ENCODE results near the gene BMP7. TPM values are rescaled to one million over a fixed set of nuclear protein-coding genes. Genes with fewer than 3 reads are reported as not detected.

BMP7 gene
- total RNA-seq, 1 donor from 2014 or later, result not detected

DNA sequence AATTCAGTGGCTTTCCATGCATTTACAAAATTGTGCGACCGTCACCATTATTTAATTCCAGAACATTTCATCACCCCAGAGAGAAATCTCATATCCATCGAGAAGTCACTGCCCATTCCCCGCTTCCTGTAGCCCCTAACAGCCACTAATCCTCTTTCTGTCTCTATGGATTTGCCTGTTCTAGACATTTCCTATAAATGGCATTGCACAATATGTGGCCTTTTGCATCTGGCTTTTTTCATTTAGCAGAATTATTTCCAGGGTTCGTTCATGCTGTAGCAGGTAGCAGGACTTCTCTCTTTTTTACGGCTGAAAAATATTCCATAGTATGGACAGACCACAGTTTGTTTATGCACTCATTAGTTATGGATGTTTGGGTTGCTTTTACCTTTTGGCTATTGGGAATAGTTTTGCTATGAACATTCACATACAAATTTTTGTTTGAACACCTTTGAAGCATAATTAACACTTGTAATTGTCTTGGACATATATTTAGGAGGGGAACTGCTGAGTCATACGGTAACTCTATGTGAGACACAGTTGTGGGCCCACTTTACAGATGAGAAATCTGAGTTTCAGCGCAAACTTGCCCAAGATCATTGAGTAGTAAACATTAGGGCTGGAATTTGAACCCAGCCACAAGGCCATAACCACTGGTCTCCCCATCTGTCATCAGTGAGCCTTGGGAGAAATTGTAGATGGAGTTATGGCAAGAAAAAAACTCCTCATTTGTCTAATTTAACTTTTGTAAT, 126.9 kb downstream of the BMP7 start:
- no peak overlapping the region for H3K27ac Mint-ChIP-seq
- POLR2A ChIA-PET, result no interaction called here
- intact Hi-C loops (cut with micrococcal nuclease), result no loop called here
- TF ChIP-seq, protein P1, sequence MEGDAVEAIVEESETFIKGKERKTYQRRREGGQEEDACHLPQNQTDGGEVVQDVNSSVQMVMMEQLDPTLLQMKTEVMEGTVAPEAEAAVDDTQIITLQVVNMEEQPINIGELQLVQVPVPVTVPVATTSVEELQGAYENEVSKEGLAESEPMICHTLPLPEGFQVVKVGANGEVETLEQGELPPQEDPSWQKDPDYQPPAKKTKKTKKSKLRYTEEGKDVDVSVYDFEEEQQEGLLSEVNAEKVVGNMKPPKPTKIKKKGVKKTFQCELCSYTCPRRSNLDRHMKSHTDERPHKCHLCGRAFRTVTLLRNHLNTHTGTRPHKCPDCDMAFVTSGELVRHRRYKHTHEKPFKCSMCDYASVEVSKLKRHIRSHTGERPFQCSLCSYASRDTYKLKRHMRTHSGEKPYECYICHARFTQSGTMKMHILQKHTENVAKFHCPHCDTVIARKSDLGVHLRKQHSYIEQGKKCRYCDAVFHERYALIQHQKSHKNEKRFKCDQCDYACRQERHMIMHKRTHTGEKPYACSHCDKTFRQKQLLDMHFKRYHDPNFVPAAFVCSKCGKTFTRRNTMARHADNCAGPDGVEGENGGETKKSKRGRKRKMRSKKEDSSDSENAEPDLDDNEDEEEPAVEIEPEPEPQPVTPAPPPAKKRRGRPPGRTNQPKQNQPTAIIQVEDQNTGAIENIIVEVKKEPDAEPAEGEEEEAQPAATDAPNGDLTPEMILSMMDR (IDR thresholded peaks at IDR 0.05), result no peak
- H3K4me3 Mint-ChIP-seq, result no peak overlapping the region
- H3K4me1 Mint-ChIP-seq, result no peaks in the 10 kb centered on the region
- H3K9me3 Mint-ChIP-seq, result no peaks in the 10 kb centered on the region
- ATAC-seq (ENCODE audit: low read depth), result no peak
- CTCF ChIA-PET, result no interaction called here
- H3K36me3 Mint-ChIP-seq (ENCODE audit: low read depth), result no peaks in the 10 kb centered on the region
- peaks cover 9% of the 10 kb centered on the region for H3K27me3 Mint-ChIP-seq
- DNase-seq, result no peak

DNA sequence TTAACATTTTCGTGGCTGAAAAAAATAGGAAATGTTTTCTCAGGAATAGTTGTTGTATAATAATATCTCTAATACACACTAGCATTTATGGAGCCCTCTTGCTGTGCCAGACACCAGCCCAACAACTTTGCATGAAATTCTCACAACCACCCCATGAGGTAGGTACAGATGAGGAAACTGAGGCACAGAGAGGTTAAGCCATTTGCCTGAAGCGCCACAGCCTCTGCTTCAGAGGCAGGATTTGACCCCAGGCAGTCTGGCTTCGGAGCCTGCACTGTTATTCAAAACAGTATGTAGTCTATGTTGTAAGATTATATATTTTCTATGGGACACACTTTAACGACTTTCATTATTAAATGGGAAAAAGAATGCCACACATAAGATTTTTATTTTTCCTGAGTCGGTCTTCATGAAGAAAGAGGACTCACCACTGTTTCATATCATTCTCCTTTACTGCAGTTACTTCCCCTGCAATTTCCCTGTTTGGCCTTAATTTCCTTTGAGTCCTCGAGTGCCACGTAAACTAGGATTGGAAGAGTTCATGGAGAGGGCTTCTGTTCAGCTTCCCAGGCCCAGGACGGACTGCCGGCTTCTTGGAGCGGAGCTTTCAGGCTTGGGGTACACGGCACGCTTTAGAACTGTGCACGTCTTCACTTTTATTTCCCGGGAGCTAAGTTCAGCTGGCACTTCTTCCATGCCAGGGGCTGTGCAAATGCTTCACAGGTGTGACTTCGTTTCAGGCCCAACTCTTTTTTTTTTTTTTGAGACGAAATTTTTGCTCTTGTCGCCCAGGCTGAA, 128.0 kb downstream of the BMP7 start:
- H3K4me1 Mint-ChIP-seq, result no peaks in the 10 kb centered on the region
- H3K36me3 Mint-ChIP-seq (ENCODE audit: low read depth), result no peaks in the 10 kb centered on the region
- no peak overlapping the region for H3K27ac Mint-ChIP-seq
- peaks cover 15% of the 10 kb centered on the region for H3K27me3 Mint-ChIP-seq
- no peaks in the 10 kb centered on the region for H3K9me3 Mint-ChIP-seq
- ChIA-PET POLR2A (no interaction called here), CTCF (no interaction called here)
- intact Hi-C loops (cut with micrococcal nuclease), result no loop called here
- no peak for ATAC-seq (ENCODE audit: low read depth)
- no peak overlapping the region for H3K4me3 Mint-ChIP-seq
- DNase-seq, result no peak
- TF ChIP-seq, protein P1 (IDR thresholded peaks at IDR 0.05), result no peak

DNA sequence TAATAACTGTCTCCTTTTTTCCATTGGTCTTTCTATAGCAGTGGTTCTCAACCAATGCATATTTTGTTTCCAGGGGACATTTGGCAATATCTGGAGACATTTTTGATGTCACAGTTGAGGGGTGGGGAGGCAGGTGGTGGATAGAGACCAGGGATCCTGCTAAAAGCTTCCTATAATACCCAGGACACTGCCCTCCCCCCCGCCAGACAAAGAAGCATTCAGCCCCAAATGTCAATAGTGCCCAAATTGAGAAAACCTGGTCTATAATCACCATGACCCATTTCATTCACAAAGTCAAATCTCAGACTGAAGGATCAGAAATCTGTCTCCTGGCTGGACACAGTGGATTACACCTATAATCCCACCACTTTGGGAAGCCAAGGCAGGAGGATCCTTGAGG, 128.8 kb downstream of the BMP7 start:
- TF ChIP-seq, protein P1 (IDR thresholded peaks at IDR 0.05), result no peak
- no peak overlapping the region for H3K27ac Mint-ChIP-seq
- ChIA-PET POLR2A (no interaction called here), CTCF (no interaction called here)
- intact Hi-C loops (cut with micrococcal nuclease), result no loop called here
- no peaks in the 10 kb centered on the region for H3K9me3 Mint-ChIP-seq
- H3K27me3 Mint-ChIP-seq, result peaks cover 17% of the 10 kb centered on the region
- H3K4me3 Mint-ChIP-seq, result no peak overlapping the region
- no peaks in the 10 kb centered on the region for H3K36me3 Mint-ChIP-seq (ENCODE audit: low read depth)
- no peaks in the 10 kb centered on the region for H3K4me1 Mint-ChIP-seq
- no peak for DNase-seq
- no peak for ATAC-seq (ENCODE audit: low read depth)

DNA sequence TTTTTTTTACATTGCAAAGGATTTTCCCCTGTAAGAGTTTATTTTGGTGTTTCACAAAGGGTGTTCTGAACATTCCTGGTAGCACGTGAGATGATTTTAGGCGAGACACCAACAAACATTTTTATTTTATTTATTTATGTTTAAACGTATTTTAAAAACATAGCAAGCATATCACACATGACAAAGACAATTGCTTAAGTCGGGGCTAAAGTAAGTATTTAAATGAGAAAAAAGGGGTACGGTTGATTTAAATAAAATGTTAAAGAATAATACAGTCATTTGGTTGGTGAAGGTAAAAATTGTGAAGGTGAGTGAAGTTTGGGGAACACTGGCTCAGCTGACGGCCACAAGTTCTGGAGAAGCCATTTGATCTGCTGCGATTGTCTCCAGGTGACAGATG, 129.7 kb downstream of the BMP7 start:
- Mint-ChIP-seq H3K27ac (no peak overlapping the region), H3K27me3 (peaks cover 15% of the 10 kb centered on the region), H3K4me1 (no peaks in the 10 kb centered on the region), H3K4me3 (no peak overlapping the region), H3K9me3 (no peaks in the 10 kb centered on the region), H3K36me3 (ENCODE audit: low read depth) (no peaks in the 10 kb centered on the region)
- DNase-seq, result no peak
- TF ChIP-seq, protein P1 (IDR thresholded peaks at IDR 0.05), result no peak
- CTCF ChIA-PET, result no interaction called here
- POLR2A ChIA-PET, result no interaction called here
- ATAC-seq (ENCODE audit: low read depth), result no peak
- intact Hi-C loops (cut with micrococcal nuclease), result no loop called here

DNA sequence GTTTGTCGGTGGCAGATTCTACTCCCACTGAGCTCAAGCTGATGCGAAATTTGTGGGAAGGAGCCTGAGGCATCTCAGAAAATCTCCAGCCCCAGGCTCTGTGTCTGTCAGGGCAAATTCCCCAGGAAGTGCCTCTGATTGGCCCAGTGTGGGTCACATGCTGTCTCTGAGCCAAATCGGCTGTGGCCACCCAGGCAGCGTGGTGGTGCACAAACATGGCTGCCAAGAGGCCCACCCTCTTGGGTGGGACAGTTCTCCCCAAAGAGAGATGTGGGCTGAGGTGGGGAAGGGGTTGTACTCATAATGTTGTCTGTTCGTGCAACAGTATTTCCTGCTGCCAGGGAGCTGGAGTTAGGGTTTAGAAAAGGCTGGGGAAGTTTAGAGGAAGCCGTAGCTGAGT, 130.6 kb downstream of the BMP7 start:
- H3K27ac Mint-ChIP-seq, result no peak overlapping the region
- ChIA-PET CTCF (no interaction called here), POLR2A (no interaction called here)
- H3K36me3 Mint-ChIP-seq (ENCODE audit: low read depth), result no peaks in the 10 kb centered on the region
- no peaks in the 10 kb centered on the region for H3K9me3 Mint-ChIP-seq
- no peak for ATAC-seq (ENCODE audit: low read depth)
- peaks cover 15% of the 10 kb centered on the region for H3K27me3 Mint-ChIP-seq
- DNase-seq, result no peak
- intact Hi-C loops (cut with micrococcal nuclease), result no loop called here
- H3K4me3 Mint-ChIP-seq, result no peak overlapping the region
- no peaks in the 10 kb centered on the region for H3K4me1 Mint-ChIP-seq
- TF ChIP-seq, protein P1 (IDR thresholded peaks at IDR 0.05), result no peak
